T-helper 2 cell treated with Interferon-gamma antibody and Interleukin-4, amounts not matched to agents 100 ng/mL and 5 ng/mL, for 36 hours (primary cell): ENCODE measurements around the gene RSL24D1. TPM values are rescaled to one million over a fixed set of nuclear protein-coding genes. Genes with fewer than 3 reads are reported as not detected.

Experiments used
- intact Hi-C: fragments of 100-400 bp; cut with micrococcal nuclease; formaldehyde crosslinking; loops from one replicate; pipeline ENCODE4 v1.15.1; 2023
- total RNA-seq: library from RNA; stranded (reverse); gene quantifications from 2 replicates; pipeline ENCODE4 v1.2.3, GENCODE V29; 2022

RSL24D1 gene
- 64.3 and 66.2 TPM in 2 replicates for total RNA-seq

DNA sequence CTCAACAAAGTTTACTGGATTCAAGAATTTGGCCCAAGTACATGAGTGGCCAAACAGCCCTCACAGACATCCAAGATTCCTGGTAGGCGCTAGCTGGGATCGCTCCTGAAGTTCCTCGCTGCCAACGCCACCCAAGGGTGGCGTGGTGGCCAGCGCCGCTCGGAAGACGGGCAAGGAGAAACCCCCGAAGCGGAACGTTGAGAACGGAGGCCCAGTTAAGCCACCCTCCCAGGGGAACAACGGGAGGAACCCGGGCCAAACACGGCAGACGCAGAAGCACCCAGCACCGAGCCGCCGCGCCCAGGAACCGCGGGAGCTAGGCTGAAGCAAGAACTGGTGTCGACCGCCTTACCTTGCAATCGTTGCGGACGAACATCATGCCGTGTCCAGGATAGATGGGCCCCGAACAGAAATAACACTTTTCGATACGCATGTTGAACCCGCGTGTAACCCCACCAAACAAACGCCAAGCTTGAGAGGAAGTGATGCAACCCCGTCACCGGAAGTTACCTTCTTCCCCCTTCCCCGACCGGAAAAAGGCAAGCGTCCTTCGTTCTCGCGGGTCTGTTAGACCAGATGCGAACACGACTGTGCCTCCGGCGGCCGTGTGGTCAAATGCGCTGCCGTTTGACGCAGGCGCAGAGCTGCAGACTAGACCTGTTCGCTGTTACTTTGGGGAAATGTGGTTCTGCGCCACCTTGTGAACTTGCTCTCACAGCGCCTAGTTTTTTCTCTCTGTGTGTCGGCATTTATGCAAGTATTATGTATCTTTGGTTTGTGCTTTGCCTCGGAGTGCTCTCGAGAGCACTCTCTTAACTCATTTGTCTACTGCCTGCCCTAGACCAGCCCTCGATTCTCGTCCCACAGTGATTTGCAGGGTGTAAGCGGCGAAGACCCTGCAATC is at the start of gene RSL24D1:
Gene RSL24D1 (minus strand): TSS at position 484 of the 904 bp plus-strand sequence. CDS start 51 bp downstream, at position 433.
- intact Hi-C loops, result loop anchor here (1.0 to 5.0 kb wide), 5 partner anchors 21 to 212 kb away; partner anchors contain the start of genes CCPG1, PIERCE2, PIGB and PIGBOS1

- intact Hi-C loops, result no loop called here
These were observed 48.3 kb upstream of the RSL24D1 start for GRCh38 chr15:55245059-55245458.

DNA sequence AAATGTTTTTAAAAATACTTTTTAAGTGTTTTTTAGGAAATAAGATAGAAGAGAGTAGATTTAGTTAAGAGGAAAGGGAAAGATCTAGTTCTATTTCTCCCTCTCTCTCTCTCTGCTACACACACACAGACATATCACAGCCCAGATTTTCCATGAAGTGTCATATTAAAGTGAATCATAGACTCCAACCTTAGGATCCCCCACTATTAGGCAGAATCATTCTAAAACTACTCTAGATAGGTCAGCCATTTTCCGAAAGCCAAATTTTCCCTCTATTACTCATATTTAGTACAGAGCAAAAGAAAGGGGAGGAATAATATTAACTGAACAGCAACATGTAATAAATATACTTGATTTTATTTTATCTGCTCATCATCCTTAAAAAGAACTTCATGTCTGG is 45.1 kb upstream of the RSL24D1 start:
- intact Hi-C loops, result loop anchor here (2.0 kb wide), 1 partner anchor 13 kb away; no protein-coding TSS in a partner anchor

DNA sequence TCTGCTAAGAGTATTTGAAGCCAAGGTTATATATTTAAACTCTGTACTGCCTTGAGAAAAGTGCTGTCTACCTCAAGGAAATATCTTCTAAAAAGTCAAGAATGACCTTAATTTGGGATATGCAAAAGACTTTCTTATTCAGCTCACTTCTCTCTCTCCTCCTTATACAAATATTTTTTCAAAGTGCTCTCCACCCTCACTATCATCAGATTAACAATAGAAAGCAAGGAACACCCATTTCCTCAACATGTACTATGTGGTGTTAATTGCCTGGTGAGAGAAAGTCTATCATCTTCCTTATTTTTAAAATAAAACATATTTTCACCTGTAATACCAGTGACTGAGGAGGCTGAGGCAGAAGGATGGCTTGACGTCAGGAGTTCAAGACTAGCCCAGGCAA is 44.4 kb upstream of the RSL24D1 start:
- intact Hi-C loops, result loop anchor here (2.0 kb wide), 1 partner anchor 14 kb away; no protein-coding TSS in a partner anchor

GRCh38 chr15:55240125-55240760 is 43.5 kb upstream of the RSL24D1 start:
- intact Hi-C loops, result loop anchor here (2.0 kb wide), 1 partner anchor 15 kb away; no protein-coding TSS in a partner anchor

GRCh38 chr15:55239440-55240124 is 42.8 kb upstream of the RSL24D1 start:
- intact Hi-C loops, result loop anchor here (2.0 kb wide), 1 partner anchor 15 kb away; no protein-coding TSS in a partner anchor

DNA sequence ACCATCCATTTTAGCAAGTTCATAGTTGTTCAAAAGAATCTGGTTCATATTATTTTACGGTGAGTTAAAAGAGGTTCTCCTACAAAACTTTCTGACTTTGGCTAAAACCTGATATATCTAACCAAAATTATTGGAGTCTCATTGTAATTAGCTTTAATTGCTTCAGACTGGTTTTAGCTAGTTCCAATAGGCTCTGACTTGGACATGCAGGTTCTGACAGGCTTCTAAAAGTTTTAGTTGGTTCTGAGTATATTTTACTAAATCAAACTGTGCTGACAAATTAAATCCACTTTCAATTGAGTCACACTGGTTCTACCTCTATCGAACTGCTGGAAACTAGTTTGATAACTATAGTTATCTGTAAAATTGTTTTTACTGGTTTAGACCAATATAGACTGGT is 42.1 kb upstream of the RSL24D1 start:
- intact Hi-C loops, result no loop called here

DNA sequence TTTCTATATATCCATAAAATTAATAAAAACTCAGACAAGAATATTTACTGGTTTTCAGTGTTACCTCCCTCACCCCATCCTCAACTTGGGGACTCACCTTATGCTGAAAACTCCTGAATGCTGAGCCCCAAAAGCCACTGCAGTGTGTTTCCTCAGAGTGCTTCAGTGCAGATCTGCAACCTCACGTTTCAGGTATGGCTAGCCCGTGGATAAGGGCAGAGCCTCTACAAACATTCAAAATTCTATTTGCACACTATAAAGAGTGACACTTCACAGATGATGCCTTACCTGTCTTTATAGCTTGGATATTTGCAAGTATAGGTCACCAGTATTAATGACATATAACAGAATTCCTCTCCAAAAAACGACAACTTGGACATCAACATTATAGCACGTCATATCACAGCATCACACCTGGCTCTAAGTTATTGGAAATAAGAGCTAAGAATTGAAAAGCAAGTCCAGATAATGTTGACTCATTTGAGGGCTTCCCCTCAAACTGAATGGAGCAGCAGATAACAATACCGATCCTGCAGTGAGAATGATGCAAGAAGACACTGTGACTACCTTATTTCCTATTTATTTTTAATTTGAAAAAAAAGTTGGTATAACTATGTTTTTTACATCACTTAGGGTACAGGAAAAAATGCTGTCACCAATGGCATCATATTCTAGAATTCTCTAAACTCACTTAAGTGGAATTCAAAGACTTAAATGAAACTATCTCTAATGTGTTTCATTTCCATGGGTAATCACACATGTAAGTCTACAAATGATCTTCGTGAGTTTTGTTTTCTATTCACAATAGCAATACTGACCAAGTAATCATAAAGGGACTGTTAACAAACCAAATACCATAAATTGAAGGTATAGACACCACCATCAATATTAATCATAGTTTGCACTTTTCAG is 40.7 kb upstream of the RSL24D1 start:
- intact Hi-C loops, result no loop called here

DNA sequence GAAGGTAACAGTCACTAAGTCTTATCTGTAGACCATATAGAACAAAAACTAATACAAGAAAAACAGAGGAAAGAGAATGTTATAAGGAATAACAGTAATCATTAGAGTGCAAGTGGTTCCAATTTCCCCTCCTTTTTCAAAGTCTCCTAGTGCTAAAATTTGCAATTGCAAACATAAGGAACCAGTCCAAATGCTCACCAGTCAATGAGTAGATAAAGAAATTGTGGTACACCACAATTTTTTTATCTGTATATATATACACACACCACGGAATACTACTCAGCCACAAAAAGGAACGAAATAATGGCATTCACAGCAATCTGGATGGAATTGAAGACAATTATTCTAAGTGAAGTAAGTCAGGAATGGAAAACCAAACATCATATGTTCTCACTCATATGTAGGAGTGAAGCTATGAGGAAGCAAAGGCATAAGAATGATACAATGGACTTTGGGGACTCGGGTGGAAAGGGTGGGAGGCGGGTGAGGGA is 38.9 kb upstream of the RSL24D1 start:
- intact Hi-C loops, result no loop called here

DNA sequence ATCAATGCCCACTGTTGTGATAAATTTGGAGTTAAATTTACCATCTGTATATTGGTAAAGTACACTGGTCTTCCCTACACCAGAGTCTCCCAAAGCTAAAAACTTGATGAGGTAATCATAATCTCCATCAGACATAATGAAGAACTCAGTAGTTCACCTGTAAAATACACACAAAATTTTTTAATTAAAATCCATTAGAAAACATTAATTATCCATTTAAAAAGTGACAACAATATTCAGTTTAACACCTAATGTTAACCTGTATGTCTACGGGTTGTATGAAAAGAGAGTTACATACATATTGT is 38.0 kb upstream of the RSL24D1 start:
- intact Hi-C loops, result no loop called here

DNA sequence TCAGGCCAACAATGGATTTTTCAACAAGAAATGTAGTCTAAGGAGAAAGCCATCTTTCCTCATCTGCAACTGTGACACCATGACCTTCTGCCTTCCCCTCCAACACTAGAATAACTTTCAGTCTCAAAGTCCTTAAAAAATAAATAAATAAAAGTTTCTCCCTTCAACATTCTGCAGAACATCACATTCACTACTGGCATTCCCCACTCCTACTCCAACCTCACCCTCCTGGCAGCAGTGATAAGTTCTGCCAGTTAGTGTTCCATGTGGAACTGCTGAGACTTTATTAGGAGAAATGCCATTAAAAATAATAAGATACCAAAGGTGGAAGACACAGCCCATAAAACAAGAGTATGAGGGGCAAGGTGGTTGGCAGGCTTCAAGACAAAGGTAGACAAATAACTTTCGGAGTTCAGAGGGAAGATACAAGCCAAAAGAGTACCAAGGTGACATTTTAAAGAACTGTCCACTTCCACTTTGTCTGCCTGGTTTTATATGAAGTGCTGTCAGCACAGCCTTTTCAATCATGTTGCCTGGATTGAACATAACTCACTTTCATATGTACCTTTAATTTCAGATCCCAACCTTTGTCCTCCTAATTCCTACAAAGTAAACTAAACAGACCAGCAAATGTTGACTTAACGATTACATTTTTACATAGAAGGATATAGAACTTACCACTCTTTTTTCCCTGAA is 37.5 kb upstream of the RSL24D1 start:
- intact Hi-C loops, result no loop called here

DNA sequence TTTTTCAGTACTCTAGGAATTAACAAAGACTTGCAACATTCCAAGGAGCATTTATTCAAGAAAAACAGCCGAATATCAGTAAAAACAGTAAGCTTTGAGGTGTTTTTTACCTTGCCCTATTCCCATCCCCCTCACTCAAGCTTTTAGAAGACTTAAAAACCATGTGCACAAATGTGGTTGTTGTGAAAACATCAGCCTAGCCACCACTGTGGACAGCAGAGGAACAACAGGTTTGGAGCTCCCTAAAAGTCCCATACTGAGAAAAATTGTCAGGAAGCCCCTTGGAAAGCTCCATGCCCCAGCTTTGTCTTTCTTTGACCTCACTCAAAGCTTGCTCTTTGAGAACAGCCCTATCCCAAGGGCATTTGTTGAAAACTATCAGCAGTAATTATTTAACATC is 34.7 kb upstream of the RSL24D1 start:
- intact Hi-C loops, result no loop called here

DNA sequence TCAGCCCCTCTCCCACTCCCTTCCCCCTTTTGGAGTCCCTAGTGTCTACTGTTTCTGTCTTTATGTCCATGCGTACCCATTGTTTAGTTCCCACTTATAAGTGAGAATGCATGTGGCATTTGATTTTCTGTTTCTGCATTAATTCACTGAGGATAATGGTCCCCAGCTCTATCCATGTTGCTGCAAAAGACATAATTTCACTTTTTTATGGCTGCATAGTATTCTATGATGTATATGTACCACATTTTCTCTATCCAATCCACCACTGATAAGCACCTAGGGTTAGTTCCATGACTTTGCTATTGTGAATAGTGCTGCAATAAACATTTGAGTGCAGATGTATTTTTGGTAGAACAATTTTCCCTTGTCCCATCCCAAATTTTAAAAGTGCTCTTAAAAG is 34.2 kb upstream of the RSL24D1 start:
- intact Hi-C loops, result no loop called here

GRCh38 chr15:55230051-55230670 is 33.4 kb upstream of the RSL24D1 start:
- intact Hi-C loops, result no loop called here

DNA sequence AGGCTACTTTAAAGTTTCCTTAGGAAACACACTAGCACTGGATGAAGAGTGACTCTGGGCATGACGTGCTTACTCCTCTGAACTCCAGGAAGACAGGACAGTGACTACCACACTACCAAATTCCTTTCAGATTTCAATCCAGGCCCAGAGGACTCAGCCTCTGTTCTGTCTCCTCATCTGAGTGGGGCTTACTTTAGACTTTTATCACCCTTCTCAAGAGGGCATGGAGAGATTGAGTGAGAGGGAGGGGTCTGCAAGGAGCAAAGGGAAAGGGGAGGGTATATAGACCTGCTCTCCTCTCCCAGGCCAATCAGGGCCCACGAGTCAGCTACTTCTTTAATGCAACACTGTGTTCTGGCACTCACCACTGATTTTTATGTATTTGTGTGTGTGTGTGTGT is 29.4 kb upstream of the RSL24D1 start:
- intact Hi-C loops, result no loop called here

GRCh38 chr15:55224892-55225291 is 28.2 kb upstream of the RSL24D1 start:
- intact Hi-C loops, result loop anchor here (5.0 kb wide), 1 partner anchor 32 kb away; no protein-coding TSS in a partner anchor

GRCh38 chr15:55222588-55222987 is 25.8 kb upstream of the RSL24D1 start:
- intact Hi-C loops, result loop anchor here (2.0 to 5.0 kb wide), 2 partner anchors 35 to 58 kb away; no protein-coding TSS in a partner anchor

GRCh38 chr15:55221090-55222011 is 24.6 kb upstream of the RSL24D1 start:
- intact Hi-C loops, result loop anchor here (2.0 to 5.0 kb wide), 2 partner anchors 36 to 59 kb away; no protein-coding TSS in a partner anchor
